OCI-LY7 (cell line): ENCODE data around the gene CNTN5.

Experiments
- CTCF ChIP-seq: fragments of 200-600 bp; sonication (generic); conservative IDR thresholded peaks from 2 replicates; pipeline ENCODE4 v1.5.1; 2014; ENCODE audit warnings: mild to moderate bottlenecking, antibody characterized with exemption, low read length, moderate library complexity, mixed read lengths
- EZH2phosphoT487 ChIP-seq: fragments of 200-600 bp; sonication (generic); IDR thresholded peaks from 2 replicates; pipeline ENCODE4 v1.6.1; 2018; ENCODE audit warnings: low read depth, borderline replicate concordance, mild to moderate bottlenecking, mixed run types, antibody characterized with exemption, low read length, moderate library complexity, mixed read lengths

- TF ChIP-seq CTCF (no peak), EZH2phosphoT487 (no peak)
Observed at GRCh38 chr11:99937330-99937729, 916.6 kb downstream of the CNTN5 start.
